ENCODE measurements around the gene BARHL1. TPM values are rescaled to one million over a fixed set of nuclear protein-coding genes. Genes with fewer than 3 reads are reported as not detected.

Gene BARHL1
- total RNA-seq, 1 experiment from 2014 or later: not detected

- H4K5ac ChIP-seq (ENCODE audit: insufficient read length, low read depth, low read length): no peak overlapping the region
- no peaks in the 10 kb centered on the region for H3K79me2 ChIP-seq (ENCODE audit: insufficient read depth, low read length)
- peaks cover 19% of the 10 kb centered on the region for H3K23me2 ChIP-seq (ENCODE audit: insufficient read length, low read depth, low read length, poor library complexity, severe bottlenecking)
- H2BK12ac ChIP-seq (ENCODE audit: insufficient read length, low read depth, low read length): no peak overlapping the region
- H3K36me3 Mint-ChIP-seq (ENCODE audit: insufficient read depth in 1 of 3, low read depth in 3 of 3): peaks cover 8 to 36% (median 11%) of the 10 kb centered on the region in 3 experiments; a peak in 5 of 7 replicates
- peaks cover 31 to 67% of the 10 kb centered on the region in 2 experiments for H3K4me1 Mint-ChIP-seq
- H2AFZ ChIP-seq (ENCODE audit: low read length): no peak overlapping the region
- H2BK20ac ChIP-seq (ENCODE audit: low read depth, low read length, poor library complexity, severe bottlenecking): no peak overlapping the region
- H3K27me3 ChIP-seq (ENCODE audit: insufficient read depth, low read length): peaks cover 28% of the 10 kb centered on the region
- no peak overlapping the region for H2BK120ac ChIP-seq (ENCODE audit: low read depth, low read length, poor library complexity, severe bottlenecking)
- no peak overlapping the region for H4K91ac ChIP-seq (ENCODE audit: insufficient read length, low read depth, low read length)
- H3K4ac ChIP-seq (ENCODE audit: low read depth, low read length): no peak overlapping the region
- peaks cover 40% of the 10 kb centered on the region for H3K27me3 Mint-ChIP-seq (ENCODE audit: low read depth)
- H2BK15ac ChIP-seq (ENCODE audit: low read depth, low read length): no peak overlapping the region
- no peak overlapping the region for H3K14ac ChIP-seq (ENCODE audit: insufficient read depth, low read length)
- H4K20me1 ChIP-seq (ENCODE audit: control insufficient read depth, insufficient read depth, insufficient read length): no peaks in the 10 kb centered on the region
- H3K9ac ChIP-seq (ENCODE audit: extremely low read depth, insufficient read length, low read length): no peak overlapping the region
- no peaks in the 10 kb centered on the region for H3K79me1 ChIP-seq (ENCODE audit: insufficient read depth, low read depth, low read length, poor library complexity, severe bottlenecking)
- no peak overlapping the region for H3K23ac ChIP-seq (ENCODE audit: insufficient read length, low read depth, low read length)
- H3K18ac ChIP-seq (ENCODE audit: insufficient read length, low read depth, low read length): no peak overlapping the region
- H3K56ac ChIP-seq (ENCODE audit: insufficient read length, low read depth, low read length): no peak overlapping the region
- no peak for DNase-seq
- H3K4me3 Mint-ChIP-seq: no peak overlapping the region
- no peak overlapping the region for H2AK5ac ChIP-seq (ENCODE audit: insufficient read length, low read length)
- H3K27ac Mint-ChIP-seq: no peak overlapping the region
- WGBS (ENCODE audit: extremely low coverage, insufficient read length, low lambda C conversion rate): no CpG with 5 or more reads among the region's 13 CpGs
- H3K9me3 Mint-ChIP-seq: no peaks in the 10 kb centered on the region
- H3K27ac ChIP-seq (ENCODE audit: insufficient read length, low read depth, low read length): no peak overlapping the region
- no peak overlapping the region for H3K4me2 ChIP-seq (ENCODE audit: insufficient read depth, insufficient read length, low read length)
- no peak overlapping the region for H2BK5ac ChIP-seq (ENCODE audit: insufficient read length, low read length)
- TF ChIP-seq CTCF (conservative IDR thresholded peaks at IDR 0.05): no peak
- no peak overlapping the region for H3T11ph ChIP-seq (ENCODE audit: low read length)
- peaks cover 5% of the 10 kb centered on the region; the same call in 1 of the 2 replicates for H3K4me1 ChIP-seq (ENCODE audit: insufficient read depth, low read length)
- no peaks in the 10 kb centered on the region for H3K9me3 ChIP-seq (ENCODE audit: control insufficient read depth, low read depth, low read length)
- no peak overlapping the region for H4K8ac ChIP-seq (replicated peaks; ENCODE audit: insufficient read length, low read depth, low read length)
Measured at GRCh38 chr9:132594412-132594811, 12.0 kb downstream of the BARHL1 start.
